KG1 (cell line): ENCODE measurements around the gene PLEKHG3.

Experiments used
- DNase-seq: peaks from one replicate; lab custom pipeline; 2025; lab: John Stamatoyannopoulos, UW

PLEKHG3 gene

DNA sequence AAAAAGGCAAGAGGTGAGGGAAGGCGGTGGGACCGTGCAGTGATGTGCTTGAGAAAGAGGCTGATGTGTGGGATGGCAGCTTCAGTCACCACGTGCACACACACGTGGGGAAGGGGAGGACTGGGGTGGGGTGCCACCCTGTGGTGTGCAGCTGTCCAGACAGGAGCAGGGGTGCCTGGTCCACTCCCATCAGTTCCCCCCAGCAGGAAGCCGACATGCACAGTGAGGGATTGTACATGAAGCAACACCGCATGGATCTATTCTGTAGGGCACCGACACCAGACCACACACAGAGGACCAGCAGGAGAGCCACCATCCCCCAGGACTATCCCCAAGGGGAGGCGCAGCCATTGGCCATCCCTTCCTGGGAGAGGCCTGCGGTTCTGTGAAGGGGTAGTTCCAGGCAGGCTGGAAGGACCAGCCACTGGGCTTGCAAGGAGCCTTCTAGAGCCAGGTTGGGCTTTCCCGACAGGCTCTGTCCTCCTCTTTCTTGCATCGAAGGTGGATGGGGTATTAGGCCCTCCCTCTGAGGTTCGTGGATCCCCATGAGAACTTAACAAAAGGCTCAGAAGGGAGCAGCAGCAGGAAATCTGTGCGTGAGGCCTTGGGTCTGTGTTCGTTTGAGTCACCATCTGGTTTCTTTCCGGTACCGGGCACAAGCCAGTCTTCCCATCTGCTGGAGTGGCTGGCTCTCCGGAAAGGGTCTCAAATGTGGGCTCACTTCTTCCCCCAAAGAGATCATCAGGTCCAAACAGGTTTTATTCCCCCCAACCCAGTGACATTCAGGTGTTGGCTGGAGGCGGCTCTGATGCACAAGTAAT, 59.8 kb downstream of the PLEKHG3 start:
- DNase-seq = no peak

DNA sequence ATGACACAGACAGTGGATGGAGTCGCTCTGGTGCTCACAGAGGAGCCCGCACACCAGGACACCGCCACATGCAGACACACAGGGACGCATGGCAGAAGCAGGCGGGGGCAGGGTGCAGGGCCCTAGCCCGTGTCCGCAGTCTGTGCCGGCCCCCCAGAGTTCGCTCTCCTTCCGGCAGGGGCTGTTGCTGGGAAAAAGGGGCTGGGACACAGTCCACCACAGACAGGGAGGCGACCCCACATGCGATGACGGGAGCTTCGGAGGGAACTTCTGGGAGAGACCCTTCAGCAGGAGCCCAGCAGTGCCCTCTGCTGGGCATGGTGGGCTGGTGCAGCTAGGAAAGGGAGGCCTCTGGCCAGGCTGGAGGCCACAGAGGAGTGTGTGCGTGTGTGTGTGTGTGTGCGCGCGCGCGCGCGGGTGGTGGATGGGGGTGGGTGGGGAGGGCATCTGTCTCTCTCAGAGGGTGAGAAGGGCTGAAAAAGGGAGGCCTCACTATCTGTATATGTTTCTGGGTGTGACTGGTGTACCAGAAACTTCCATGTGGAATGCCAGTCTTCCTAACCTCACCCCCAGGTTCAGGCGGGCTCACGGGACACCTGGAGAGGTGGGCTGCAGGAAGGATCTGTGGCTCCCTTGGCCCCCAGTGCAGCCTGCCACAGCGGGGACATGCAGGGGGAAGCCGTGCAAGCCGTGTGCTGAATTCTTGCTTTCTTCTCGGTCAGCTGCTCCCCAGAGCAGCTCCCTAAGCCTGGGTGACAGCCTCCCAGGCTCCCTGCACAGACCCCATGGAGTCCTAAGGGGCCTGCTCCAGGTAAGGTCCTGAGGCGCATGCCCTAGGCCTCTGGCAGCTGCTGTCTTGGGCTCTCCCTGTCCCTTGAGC, 60.7 kb downstream of the PLEKHG3 start:
- peak; percentile 65 for DNase-seq

DNA sequence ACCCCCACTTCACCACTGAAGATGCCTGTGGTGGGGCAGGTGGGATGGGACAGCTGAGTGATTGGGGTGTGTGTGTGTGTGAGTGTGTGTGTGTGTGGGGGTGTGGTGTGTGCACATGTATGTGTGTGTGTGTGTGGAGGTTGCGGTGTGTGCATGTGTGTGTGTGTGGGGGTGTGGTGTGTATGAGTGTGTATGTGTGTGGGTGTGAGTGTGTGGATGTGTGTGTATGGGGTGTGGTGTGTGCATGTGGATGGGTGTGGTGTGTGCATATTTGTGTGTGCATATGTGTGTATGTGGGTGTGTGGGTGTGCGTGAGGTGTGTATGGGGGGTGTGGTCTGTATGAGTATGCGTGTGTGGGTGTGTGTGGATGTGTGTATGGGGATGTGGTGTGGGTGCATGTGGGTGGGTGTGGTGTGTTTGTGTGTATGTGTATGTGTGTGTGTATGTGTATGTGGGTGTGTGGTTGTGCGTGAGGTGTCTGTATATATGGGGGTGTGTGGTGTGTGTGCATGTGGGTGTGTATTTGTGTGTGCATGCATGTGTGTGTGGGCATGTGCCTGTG, 61.6 kb downstream of the PLEKHG3 start:
- no peak for DNase-seq

DNA sequence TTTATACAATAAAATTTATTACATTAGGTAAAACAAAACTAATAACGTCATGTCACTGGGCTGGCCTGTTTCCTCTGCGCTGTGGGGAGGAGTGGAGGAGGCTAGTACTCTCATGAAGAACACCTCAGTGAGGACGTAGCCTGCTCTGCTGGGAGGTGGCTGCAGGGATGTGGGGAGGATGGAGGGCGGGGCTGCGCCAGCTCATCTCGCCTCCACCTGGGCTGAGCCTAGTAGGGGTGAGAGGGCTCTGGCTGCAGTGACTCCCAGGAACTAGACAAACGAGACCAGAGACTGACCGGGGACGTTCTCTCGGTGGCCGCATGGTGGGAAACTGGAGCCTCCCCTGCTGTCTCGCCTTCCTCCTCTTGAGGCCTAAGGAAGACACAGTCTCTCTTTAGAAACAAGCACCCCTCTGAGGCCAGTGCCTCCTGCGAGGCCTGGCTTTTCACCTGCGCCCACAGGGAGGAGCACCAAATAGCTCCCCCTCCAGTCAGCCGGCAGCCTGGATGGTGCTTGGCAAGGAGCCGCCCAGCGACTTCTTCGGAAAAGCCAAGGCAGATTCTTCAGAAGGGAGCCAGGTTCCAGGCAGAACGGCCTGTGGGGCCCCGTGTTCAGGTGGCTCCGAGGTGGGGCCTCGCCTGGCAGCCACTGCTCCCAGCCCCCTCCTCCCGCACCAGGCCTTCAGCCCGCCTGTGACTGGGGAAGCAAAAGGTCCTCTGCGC, 62.4 kb downstream of the PLEKHG3 start:
- DNase-seq = no peak

DNA sequence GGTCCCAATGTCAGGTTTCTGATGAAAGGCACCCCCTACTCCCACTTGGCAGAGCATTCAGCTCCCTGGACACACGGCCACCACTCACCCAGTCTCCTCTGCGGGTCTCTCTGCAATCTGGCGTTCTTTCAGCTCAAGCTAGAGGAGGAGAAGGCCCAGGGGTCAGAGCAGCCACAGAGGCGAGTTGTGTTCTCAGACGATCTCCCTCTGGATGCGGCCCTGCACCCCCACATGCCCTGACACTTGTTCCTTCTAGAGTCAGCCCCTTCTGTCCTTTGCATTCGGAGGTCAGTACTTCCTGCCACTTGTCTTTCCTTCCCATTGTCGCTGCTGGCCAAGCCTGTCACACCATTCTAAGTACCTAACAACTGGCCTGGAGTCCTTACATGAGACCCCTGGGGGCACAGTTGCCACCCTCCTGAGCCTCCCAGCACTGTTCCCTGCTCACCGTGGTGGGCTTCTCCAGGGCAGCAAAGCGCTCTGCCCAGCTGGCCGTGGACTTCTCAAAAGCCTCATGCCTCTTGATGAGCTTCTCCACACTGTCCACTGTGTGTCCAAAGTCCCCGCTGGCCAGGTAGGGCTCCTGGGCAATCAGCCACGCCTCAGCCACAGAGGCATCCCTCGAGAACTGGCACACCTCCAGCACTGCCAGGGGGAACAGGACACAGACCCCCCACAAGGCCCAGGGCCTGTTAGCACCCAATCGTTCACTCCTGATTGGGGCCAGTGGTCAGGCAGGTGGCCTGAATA, 63.2 kb downstream of the PLEKHG3 start:
- no peak for DNase-seq

DNA sequence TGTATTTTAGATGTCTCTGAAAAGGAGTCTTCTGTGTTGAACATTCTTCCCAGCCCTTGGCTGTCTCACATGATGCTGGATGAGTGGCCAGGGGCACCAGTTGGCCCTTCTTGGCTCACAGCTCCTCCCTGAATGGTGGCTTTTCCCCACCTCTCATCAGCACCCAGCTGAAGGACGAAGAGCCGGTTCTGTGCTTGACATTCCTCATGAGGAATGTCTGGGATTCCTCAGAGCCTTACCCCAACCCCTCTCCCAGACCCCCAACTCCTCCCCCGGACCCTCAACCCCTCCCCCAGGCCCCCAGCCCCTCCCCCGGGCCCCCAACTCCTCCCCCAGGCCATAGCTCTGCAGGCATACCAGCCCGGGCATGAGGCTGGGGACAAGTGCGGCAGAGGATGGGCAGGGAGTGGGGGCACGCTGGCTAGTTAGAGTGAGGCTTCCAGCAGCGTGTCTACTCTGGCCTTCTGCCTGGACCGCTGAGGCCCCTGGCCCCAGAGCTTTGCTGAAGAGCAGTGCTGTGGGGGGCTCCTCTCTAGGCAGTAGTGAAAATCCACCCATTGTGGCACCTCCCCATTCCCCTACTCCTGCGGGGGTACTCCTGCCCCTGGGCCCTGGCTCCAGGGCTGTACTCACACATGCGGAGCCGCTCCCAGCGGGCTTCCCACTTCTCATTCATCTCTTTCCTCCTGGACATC, 64.3 kb downstream of the PLEKHG3 start:
- no peak for DNase-seq

DNA sequence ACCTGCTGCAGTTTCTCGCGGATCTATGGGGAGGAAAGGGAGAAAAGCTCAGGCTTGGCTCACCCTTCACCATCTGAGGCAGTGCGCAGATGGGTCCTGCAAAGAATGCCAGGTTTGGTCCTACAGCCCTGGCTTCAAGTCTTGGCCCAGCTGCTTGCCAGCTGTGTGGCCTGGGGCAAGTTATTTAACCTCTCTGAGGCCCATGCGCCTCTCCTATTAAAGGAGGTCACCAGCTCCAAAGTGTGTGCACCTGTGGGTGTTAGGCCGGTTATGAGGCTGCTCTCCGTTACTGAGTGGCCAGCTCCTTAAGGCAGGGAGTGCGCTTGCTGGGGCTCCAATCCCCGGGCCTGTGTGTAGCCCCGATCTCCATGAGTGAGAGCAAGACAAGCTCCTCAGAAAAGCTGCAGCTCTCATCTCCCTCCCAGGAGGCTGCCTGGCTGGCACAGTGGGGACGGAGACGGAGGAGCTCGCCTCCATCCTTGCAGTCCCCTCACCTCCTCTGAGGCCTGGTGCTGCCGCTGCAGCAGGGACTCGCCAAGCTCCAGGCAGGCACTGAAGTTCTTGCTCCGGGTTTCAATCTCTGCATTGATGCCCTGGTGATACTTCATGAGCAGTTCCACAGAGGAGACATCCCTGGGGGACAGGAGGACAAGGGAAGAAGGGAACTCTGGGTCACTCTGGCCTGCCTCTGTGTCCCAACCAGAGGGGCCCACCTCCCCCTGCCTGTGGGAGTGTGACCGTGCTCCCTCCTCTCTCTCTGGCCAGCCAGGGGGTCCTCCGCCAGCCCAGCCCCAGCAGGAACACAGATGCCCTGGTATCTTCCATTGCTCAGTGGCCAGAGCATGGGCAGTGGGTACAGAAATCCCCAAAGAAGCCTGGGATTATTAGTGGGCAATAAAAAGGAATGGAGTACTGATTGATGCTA, 65.1 kb downstream of the PLEKHG3 start:
- no peak for DNase-seq

DNA sequence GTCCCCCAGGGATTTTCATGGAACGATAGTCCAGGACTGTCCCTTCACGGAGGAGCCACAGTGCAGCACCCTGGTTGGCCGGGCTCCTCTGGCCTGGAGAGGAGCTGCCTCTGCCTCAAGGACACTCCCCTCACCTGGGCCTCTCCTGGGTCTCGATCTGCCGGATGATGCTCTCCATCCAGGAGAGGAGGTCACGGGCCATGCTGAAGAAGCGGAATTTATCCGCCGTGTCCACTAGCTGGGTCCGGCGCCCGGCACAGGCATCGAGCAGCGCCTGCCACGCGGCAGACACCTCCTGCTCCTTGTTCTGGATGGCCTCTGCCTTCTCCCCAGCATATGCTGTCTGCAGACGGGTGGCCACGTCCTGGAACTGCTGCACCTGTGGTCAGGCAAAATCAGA, 66.5 kb downstream of the PLEKHG3 start:
- DNase-seq = no peak

DNA sequence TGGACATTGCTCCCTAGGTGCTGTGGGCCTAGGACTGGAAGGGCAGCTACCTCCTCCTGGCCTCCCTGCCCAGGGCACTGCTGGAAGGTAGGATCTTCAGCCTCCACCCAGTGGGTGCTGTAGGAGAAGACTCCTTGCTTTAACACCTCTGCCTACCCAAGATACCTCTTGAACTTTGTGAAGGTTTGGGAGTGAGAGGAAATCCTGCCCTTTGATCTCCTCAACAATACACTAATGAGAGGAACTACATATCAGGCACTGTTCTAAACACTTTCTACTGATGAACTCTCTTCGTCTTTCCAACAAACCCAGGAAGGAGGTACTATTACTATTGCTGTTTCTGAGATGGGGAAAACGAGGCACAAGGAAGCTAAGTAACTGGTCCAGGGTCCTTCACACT, 66.9 kb downstream of the PLEKHG3 start:
- no peak for DNase-seq

DNA sequence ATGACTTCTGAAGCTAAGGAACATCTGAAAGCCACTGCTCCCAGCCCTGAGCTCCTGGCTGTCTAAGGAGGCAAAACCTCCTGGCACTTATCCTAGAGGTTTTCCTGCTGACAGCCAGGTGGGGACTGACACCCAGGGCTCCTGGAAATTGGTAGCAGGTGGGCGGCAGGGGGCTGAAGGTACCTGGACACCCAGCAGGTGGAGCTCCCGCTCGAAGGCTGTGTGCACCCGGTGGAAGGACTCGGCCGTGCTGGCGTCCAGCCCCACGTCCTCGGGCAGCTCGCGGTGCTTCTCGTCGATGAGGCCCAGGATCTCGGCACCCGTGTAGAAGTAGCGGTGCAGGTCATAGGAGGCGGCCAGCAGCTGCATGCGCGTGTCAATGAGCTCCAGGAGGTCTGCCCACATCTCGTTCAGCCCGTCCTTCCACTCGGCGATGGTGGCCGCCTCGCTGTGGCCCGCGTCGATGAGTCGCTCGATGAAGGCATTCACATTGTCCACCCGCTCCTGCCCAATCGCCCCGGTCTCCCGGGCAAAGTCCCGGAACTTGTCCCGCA, 68.2 kb downstream of the PLEKHG3 start:
- no peak for DNase-seq

DNA sequence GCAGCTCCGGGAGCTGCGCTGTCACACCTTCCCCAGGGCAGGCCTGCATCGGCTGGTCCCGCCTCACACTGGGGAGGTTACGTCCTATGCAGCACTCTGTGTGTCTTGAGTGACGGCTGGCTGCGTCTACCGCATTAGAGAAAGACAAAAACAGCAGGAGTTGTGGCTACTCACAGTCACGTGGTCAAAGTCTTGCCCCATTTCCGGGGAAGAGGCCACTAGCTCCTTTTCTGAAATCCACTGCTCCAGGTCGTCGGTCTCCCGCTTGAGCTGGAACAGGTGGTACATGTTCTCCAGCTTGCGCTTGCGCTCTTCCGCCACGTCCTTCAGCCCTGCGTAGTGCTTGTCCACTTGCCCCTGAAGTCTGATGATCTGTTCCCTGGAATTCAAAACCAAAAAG, 68.8 kb downstream of the PLEKHG3 start:
- DNase-seq = no peak

DNA sequence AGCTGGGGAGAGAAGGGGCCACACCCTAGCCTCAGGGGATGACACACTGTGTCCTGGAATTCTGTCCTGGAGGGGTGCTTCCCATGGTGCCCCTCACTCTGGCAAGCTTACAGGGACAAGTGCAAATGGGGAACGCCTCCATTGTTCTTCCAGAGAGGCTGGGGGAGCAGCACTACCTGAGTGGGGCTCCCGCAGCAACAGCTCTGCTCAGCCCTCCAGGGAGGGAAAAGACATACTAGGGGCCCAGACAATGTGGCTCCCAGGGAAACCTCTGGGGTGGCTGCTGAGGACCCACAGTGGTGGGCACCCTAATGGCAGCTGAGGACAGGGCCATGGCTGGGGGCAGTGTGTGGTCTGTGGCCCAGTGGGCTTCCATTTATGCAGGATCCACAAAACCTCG, 69.4 kb downstream of the PLEKHG3 start:
- DNase-seq = no peak

DNA sequence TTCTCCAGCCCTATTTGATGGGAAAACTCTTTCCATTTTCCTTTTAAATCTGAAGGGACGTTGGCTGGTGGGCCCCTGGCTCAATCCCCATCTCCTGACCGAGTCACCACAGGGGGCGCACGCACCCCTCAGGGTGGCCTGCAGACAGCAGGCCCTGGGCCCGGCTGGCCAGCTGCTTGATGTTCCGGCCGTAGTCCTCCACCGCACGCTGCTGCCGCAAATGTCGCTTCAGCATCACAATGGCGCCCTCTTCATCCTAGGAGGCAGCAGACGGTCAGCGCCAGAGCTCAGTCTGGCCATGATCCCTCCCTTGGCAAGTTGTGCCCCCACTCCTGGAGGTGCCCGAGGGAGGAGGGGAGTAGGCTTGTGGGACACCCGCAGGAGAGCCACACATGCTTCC, 70.0 kb downstream of the PLEKHG3 start:
- no peak for DNase-seq

DNA sequence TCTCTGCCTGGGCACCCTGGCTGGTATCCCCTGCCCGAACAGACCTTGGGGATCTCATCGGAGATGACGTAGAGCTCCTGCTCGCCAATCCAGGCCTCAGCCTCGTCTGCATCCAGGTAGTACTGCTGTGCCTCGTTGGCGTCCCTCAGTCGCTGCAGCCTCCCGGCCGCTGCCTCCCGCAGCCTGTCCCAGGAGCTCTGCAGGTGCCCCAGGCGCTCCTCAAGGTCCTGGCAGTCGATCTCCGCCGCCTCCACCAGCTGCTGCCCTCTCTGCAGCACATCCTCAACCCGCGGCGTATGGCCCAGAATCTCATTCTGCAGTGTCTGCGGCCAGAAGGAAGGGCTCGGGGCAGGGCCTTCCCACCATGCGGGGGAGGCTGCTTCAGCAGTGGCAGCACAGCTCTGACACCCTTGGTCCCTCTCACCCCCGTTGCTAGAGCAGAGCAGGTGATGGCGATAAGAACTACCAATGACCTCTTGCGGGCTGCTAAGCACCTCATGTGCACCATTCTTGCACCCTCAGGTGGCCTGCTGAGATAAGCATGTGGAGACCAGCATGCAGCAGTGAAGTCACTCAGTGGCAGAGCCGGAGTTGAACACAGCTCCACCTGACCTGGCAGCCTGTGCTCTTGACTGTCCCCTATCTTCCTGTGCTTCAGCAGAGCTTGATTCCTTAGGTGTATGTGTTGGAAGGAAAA, 71.0 kb downstream of the PLEKHG3 start:
- no peak for DNase-seq

DNA sequence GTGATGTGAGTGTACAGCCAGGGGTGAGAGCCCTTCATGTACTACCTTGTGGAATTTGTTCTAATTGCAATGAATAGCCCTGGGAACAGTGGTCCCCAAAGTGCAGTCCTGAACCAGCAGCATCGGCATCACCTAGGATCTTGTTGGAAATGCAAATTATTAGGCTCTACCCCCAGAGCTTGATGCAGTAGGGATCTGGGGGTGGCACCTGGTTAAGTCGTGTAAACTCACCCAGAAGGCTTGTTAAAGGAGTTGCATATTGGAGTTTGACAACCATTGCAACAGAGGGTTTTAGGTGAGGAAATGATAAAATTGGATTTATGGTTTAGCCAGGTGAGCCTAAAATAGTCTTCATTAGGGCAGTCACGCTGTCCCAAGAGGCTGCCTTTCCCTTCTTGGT, 73.2 kb downstream of the PLEKHG3 start:
- no peak for DNase-seq

DNA sequence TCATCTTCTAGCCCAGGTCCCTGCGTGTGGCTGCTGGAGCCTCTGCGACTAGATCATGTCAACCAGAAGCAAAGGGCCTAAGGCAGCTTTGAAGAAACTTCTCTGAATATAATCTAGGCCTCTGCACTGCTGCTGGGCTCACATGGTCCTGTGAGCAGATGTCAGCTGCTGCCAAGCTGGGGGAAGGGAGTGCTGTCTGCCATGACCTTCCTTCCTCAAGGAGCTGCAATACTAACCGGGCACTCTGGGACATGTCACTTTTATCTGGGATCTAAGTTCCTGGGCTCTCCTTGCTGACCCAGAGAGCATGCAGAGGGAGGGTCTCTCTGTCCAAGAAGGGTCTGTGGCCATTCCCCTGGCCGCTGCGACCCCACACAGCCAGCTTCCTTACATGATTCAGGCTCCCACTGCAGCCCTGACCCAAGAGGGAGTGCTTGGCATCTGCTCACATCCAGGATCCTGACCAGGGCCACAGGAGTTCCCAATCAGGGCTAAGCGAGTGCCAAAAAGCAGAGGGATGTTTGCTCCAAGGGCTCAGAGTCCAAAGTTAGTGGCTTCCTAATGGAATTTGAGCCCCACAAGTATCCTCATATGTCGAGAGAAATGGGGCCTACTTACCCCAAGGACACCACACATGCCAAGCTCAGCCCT, 74.0 kb downstream of the PLEKHG3 start:
- no peak for DNase-seq

DNA sequence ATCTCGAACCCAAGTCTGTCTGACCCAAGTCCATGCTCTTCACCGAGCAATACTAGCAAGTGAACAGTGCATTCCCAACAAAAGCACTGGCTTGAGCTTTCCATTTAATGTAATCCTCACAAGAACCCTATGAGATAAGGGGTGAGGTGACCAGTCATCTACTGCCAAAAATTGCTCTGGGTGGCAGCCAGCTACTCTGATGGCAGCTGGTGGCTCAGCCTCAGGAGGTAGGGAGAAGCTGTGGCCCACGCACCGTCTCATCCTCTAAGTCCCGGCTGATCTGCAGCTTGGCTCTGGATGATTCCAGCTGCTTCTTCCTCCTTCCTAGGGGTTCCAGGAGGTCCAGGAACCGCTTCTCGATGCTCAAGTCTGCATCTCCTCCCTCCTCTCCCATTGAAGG, 75.2 kb downstream of the PLEKHG3 start:
- DNase-seq = no peak

DNA sequence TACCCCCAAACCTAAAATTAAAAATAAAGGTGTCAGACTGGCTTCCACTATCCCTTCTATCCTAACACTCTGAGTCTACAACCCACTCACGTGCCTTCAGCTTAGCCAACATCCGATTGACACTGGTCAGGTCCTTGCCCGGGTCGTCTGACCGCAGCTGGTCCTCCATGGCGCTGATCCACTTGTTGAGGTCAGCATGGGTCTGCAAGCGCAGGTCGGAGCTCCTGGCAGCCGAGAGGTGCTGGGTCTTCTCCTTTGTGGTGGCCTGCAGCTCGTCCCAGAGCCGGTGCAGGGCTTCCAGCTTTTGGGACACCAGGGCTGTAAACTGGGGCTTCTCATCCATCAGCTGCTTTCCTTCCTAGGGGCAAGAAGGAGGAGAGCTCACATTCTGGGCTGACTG, 78.0 kb downstream of the PLEKHG3 start:
- no peak for DNase-seq
